HepG2 (cell line): Measurements from ENCODE around the gene EPB41. TPM values are rescaled to one million over a fixed set of nuclear protein-coding genes. Genes with fewer than 3 reads are reported as not detected.

Experiments used
- ATAC-seq: fragments of 200-7000 bp; cut with Tn5 transposase; 3 replicates; pipeline ENCODE4 v1.9.1; 2020; ENCODE audit warnings: mild to moderate bottlenecking, moderate library complexity
- BruUV-seq: library from RNA; stranded (reverse); fragments of 400-500 nt; replicated peaks from 2 replicates; lab custom pipeline; 2021; lab: Mats Ljungman, UMichigan
- CTCF ChIA-PET: fragments of 300-600 bp; formaldehyde crosslinking; extraction: SDS; loops from one replicate; lab custom pipeline; 2021; ENCODE audit warnings: low total read pairs, inconsistent platforms, low intra/inter-chr PET ratio; lab: Yijun Ruan, JAX
- POLR2A ChIA-PET: fragments of 350-600 bp; sonication (Branson Sonifier 250); formaldehyde crosslinking; loops from one replicate; lab custom pipeline; 2020; ENCODE audit warnings: antibody characterized with exemption, inconsistent platforms; lab: Yijun Ruan, JAX
- DNase-seq: peaks from one replicate; pipeline ENCODE4 v3.0.0-alpha.2; 2015; ENCODE audit warnings: low spot score
- FAIRE-seq: peaks from 3 replicates; lab custom pipeline; 2011; peaks lifted over from hg19 to GRCh38; lab: Jason Lieb, UNC
- H2AFZ ChIP-seq: one replicate; pipeline ENCODE4 v1.6.1; 2011; ENCODE audit warnings: low read length, inconsistent platforms
- H3K27ac ChIP-seq: fragments of 300-600 bp; 3 replicates; pipeline ENCODE4 v1.8.0; 2011; ENCODE audit warnings: mixed run types, mild to moderate bottlenecking, mixed read lengths, low read length, inconsistent platforms; ENCODE audit not compliant: insufficient read depth; ENCODE audit errors: extremely low read length
- H3K27me3 ChIP-seq, 2 experiments: fragments of 200-600 bp in 1 of 2; 2 replicates in 1 of 2; 3 replicates in 1 of 2; pipeline versions ENCODE4 v1.6.0 to v1.8.0; 2011; ENCODE audit warnings: low read length in 2 of 2, mild to moderate bottlenecking in 2 of 2, moderate library complexity in 2 of 2, inconsistent platforms in 1 of 2; ENCODE audit not compliant: insufficient read depth in 2 of 2, control insufficient read depth in 1 of 2
- H3K36me3 ChIP-seq, 2 experiments: fragments of 200-600 bp in 1 of 2; replicated peaks in 1 of 2; 2 replicates in 1 of 2; 3 replicates in 1 of 2; pipeline versions ENCODE4 v1.5.1 to v1.8.0; 2011; ENCODE audit warnings: low read length in 2 of 2, inconsistent platforms in 1 of 2; ENCODE audit not compliant: insufficient read depth in 2 of 2, control insufficient read depth in 1 of 2
- H3K4me1 ChIP-seq: 2 replicates; pipeline ENCODE4 v1.5.1; 2012; ENCODE audit warnings: low read length, inconsistent platforms; ENCODE audit not compliant: insufficient read depth
- H3K4me2 ChIP-seq: 2 replicates; pipeline ENCODE4 v1.6.0; 2011; ENCODE audit warnings: low read depth, low read length, inconsistent platforms
- H3K4me3 ChIP-seq, 3 experiments: fragments of 200-600 bp in 1 of 3; sonication (generic), shearing (Covaris generic) in 1 of 3; replicated peaks in 1 of 3; 2 replicates each; pipeline ENCODE4 v1.5.1; 2011 to 2016; ENCODE audit warnings: low read length in 3 of 3, inconsistent platforms in 2 of 3, low read depth in 2 of 3, mild to moderate bottlenecking in 2 of 3, control low read depth in 1 of 3, mixed read lengths in 1 of 3; ENCODE audit not compliant: insufficient read depth in 1 of 3
- H3K79me2 ChIP-seq: one replicate; pipeline ENCODE4 v1.6.1; 2011; ENCODE audit warnings: low read length, inconsistent platforms; ENCODE audit not compliant: insufficient read depth
- H3K9ac ChIP-seq: 2 replicates; pipeline ENCODE4 v1.6.0; 2011; ENCODE audit warnings: mild to moderate bottlenecking, low read depth, low read length, inconsistent platforms; ENCODE audit not compliant: insufficient read depth
- H3K9me3 ChIP-seq: 2 replicates; pipeline ENCODE4 v1.5.1; 2012; ENCODE audit warnings: mild to moderate bottlenecking, low read length
- H4K20me1 ChIP-seq: 2 replicates; pipeline ENCODE4 v1.6.0; 2011; ENCODE audit warnings: inconsistent platforms, mild to moderate bottlenecking, low read length, moderate library complexity; ENCODE audit not compliant: insufficient read depth
- BATF2 ChIP-seq: sonication (generic); formaldehyde crosslinking; IDR thresholded peaks from 2 replicates; pipeline ENCODE4 v1.8.0; 2022; ENCODE audit warnings: mild to moderate bottlenecking, missing genetic modification reagents, moderate library complexity
- E2F1 ChIP-seq: sonication (generic); formaldehyde crosslinking; IDR thresholded peaks from 2 replicates; pipeline ENCODE4 v1.5.0; 2020; ENCODE audit warnings: missing genetic modification reagents
- EP300 ChIP-seq, 3 experiments: sonication (generic) in 1 of 3; formaldehyde crosslinking in 1 of 3; IDR thresholded peaks; 2 replicates each; pipeline versions ENCODE4 v1.5.1 to v1.6.1; 2011 to 2020; ENCODE audit warnings: low read depth in 2 of 3, low read length in 2 of 3, borderline replicate concordance in 1 of 3, improper control_type of control experiment in 1 of 3, mild to moderate bottlenecking in 1 of 3, missing genetic modification reagents in 1 of 3, moderate library complexity in 1 of 3
- FOXP1 ChIP-seq, 2 experiments: fragments of 450-650 bp in 1 of 2; IDR thresholded peaks; 2 replicates each; pipeline ENCODE4 v1.6.1; 2017 to 2018; ENCODE audit warnings: antibody characterized with exemption in 1 of 2
- RELA ChIP-seq: sonication (generic); formaldehyde crosslinking; IDR thresholded peaks from 2 replicates; pipeline ENCODE4 v1.4.0; 2020; ENCODE audit warnings: missing genetic modification reagents
- ZBED4 ChIP-seq: sonication (generic); formaldehyde crosslinking; IDR thresholded peaks from 2 replicates; pipeline ENCODE4 v1.4.0; 2020; ENCODE audit warnings: missing genetic modification reagents, borderline replicate concordance
- ZIK1 ChIP-seq: sonication (generic); formaldehyde crosslinking; IDR thresholded peaks from 2 replicates; pipeline ENCODE4 v1.5.0; 2020; ENCODE audit warnings: mild to moderate bottlenecking, low read depth, missing genetic modification reagents, borderline replicate concordance
- ZNF337 ChIP-seq: sonication (generic); formaldehyde crosslinking; IDR thresholded peaks from 2 replicates; pipeline ENCODE4 v1.5.1; 2020; ENCODE audit warnings: missing genetic modification reagents, low read depth, mild to moderate bottlenecking, borderline replicate concordance
- ZNF460 ChIP-seq: sonication (generic); formaldehyde crosslinking; IDR thresholded peaks from 2 replicates; pipeline ENCODE4 v1.5.1; 2020; ENCODE audit warnings: missing genetic modification reagents, mild to moderate bottlenecking, borderline replicate concordance
- ZNF496 ChIP-seq: sonication (generic); formaldehyde crosslinking; IDR thresholded peaks from 2 replicates; pipeline ENCODE4 v1.8.1; 2023; ENCODE audit warnings: mild to moderate bottlenecking, moderate library complexity, missing genetic modification reagents; ENCODE audit not compliant: insufficient replicate concordance
- ZNF749 ChIP-seq: sonication (generic); formaldehyde crosslinking; IDR thresholded peaks from 2 replicates; pipeline ENCODE4 v1.8.0; 2022; ENCODE audit warnings: mild to moderate bottlenecking, missing genetic modification reagents, moderate library complexity, borderline replicate concordance
- WGBS: methylation state at CpG from one replicate; pipeline ENCODE4 v1.1.6; 2017; ENCODE audit warnings: low lambda C conversion rate; 5-methylcytosine and 5-hydroxymethylcytosine counted together
- in situ Hi-C: cut with HindIII; loops from 2 replicates; pipeline ENCODE4 v1.10.0; 2017; ENCODE audit warnings: low pct_unique_long_range_greater_than_20kb; ENCODE audit not compliant: extremely low pct_ligation_motif_present
- intact Hi-C: fragments of 100-400 bp; cut with micrococcal nuclease; formaldehyde crosslinking; loops from one replicate; pipeline ENCODE4 v1.10.0; 2022; ENCODE audit not compliant: unreplicated experiment
- polyA plus RNA-seq, 8 experiments: library from polyadenylated mRNA; depleted of rRNA in 3 of 8; stranded (reverse) in 7 of 8; unstranded in 1 of 8; fragments of >200 nt; fragmentation: Illumina TruSeq in 4 of 8; extraction: Trizol in 4 of 8; gene quantifications; 2 replicates each; pipeline versions ENCODE4 v1.2.1 to v1.2.3, GENCODE V29; 2011 to 2016; ENCODE audit warnings: low read depth in 4 of 8, missing spikeins in 1 of 8, mixed read lengths in 1 of 8; ENCODE audit not compliant: insufficient read depth in 1 of 8
- total RNA-seq, 5 experiments: library from RNA; depleted of rRNA; stranded (reverse); fragments of >200 nt; fragmentation: Illumina TruSeq; extraction: Trizol; gene quantifications; 2 replicates each; pipeline ENCODE4 v1.2.3, GENCODE V29; 2016; ENCODE audit warnings: low read depth in 1 of 5

The EPB41 gene
- total and polyA plus RNA-seq, 2 of the 13 experiments (the other 11 are each of a cell fraction or from before 2014, with no cell fraction given), result 34.5 to 46.7 TPM

- Histone ChIP-seq H3K27me3 (no peaks in the 10 kb centered on the region), H3K36me3 (peaks cover 2 to 14% of the 10 kb centered on the region in 2 experiments; a peak in 4 of 5 replicates), H3K9me3 (no peaks in the 10 kb centered on the region), H3K9ac (no peak overlapping the region), H3K4me2 (no peak overlapping the region), H3K4me1 (no peaks in the 10 kb centered on the region), H4K20me1 (no peaks in the 10 kb centered on the region), H2AFZ (no peak overlapping the region), H3K79me2 (no peaks in the 10 kb centered on the region), H3K4me3 (no peak overlapping the region), H3K27ac (no peak overlapping the region)
- ChIA-PET POLR2A (no interaction called here), CTCF (no interaction called here)
- no TSS peak for BruUV-seq
- DNase-seq (no peak), FAIRE-seq (no peak), ATAC-seq (no peak)
- intact Hi-C loops, result no loop called here
- no peak for TF ChIP-seq ZIK1 (CRISPR knock-in tag)
- TF ChIP-seq ZNF460 (CRISPR knock-in tag), result no peak
- TF ChIP-seq FOXP1 (IDR thresholded peaks at IDR 0.05), result no peak
- TF ChIP-seq FOXP1 (CRISPR knock-in tag; IDR thresholded peaks at IDR 0.05), result no peak
- TF ChIP-seq E2F1, result no peak
- no peak for TF ChIP-seq ZNF337 (CRISPR knock-in tag)
- TF ChIP-seq BATF2, result no peak
- no peak for TF ChIP-seq RELA (CRISPR knock-in tag)
- WGBS, result 100% methylated on average over 1 of the region's 1 CpG
- in situ Hi-C loops, result no loop called here
Observed at GRCh38 chr1:29050166-29050565, 135.8 kb downstream of the EPB41 start.

GRCh38 chr1:29052100-29052499 lies 137.7 kb downstream of the EPB41 start:
- Histone ChIP-seq H3K79me2 (no peaks in the 10 kb centered on the region), H3K4me1 (no peaks in the 10 kb centered on the region), H3K27ac (no peak overlapping the region), H2AFZ (no peak overlapping the region), H4K20me1 (no peaks in the 10 kb centered on the region), H3K27me3 (no peaks in the 10 kb centered on the region), H3K4me3 (no peak overlapping the region), H3K36me3 (peaks cover 3 to 14% of the 10 kb centered on the region in 2 experiments; a peak in 4 of 5 replicates), H3K9ac (no peak overlapping the region), H3K4me2 (no peak overlapping the region), H3K9me3 (no peaks in the 10 kb centered on the region)
- no peak for DNase-seq
- BruUV-seq, result no TSS peak
- no peak for FAIRE-seq
- CTCF ChIA-PET, result no interaction called here
- WGBS, result 98% methylated on average over 2 of the region's 2 CpGs
- ATAC-seq, result no peak
- POLR2A ChIA-PET, result no interaction called here
- in situ Hi-C loops (no loop called here), intact Hi-C loops (no loop called here)
- no peak for TF ChIP-seq ZNF496 (CRISPR knock-in tag)
- no peak for TF ChIP-seq EP300 (IDR thresholded peaks at IDR 0.05; ENCODE audit: low read depth in 2 of 2, low read length in 2 of 2)
- no peak for TF ChIP-seq EP300 (CRISPR knock-in tag; IDR thresholded peaks at IDR 0.05; ENCODE audit: borderline replicate concordance)
- no peak for TF ChIP-seq ZBED4 (CRISPR knock-in tag)
- no peak for TF ChIP-seq ZNF749 (CRISPR knock-in tag)
